Activated effector memory CD4-positive, alpha-beta T cell treated with Interleukin-2 at 50 U/mL for 16 hours (primary cell): ENCODE data around the gene OPCML.

Experiments used
- DNase-seq: peaks from one replicate; pipeline ENCODE4 v3.0.0-alpha.2; 2020

The OPCML gene

GRCh38 chr11:133501643-133502539 is 30.4 kb downstream of the OPCML start:
- no peak for DNase-seq

- no peak for DNase-seq
These were observed 31.4 kb downstream of the OPCML start for GRCh38 chr11:133500936-133501335.

GRCh38 chr11:133500435-133500834 is 31.9 kb downstream of the OPCML start:
- no peak for DNase-seq

GRCh38 chr11:133498969-133499368 is 33.3 kb downstream of the OPCML start:
- DNase-seq: no peak

GRCh38 chr11:133497477-133498140 is 34.7 kb downstream of the OPCML start:
- no peak for DNase-seq

- no peak for DNase-seq
These were observed 39.4 kb downstream of the OPCML start for GRCh38 chr11:133492895-133493294.

- no peak for DNase-seq
These were observed 40.5 kb downstream of the OPCML start for GRCh38 chr11:133491680-133492383.

- no peak for DNase-seq
These were observed 51.6 kb downstream of the OPCML start for GRCh38 chr11:133480722-133481121.

GRCh38 chr11:133479209-133479608 is 53.1 kb downstream of the OPCML start:
- DNase-seq: no peak

- no peak for DNase-seq
These were observed 55.1 kb downstream of the OPCML start for GRCh38 chr11:133477251-133477625.

- DNase-seq: no peak
These were observed 55.6 kb downstream of the OPCML start for GRCh38 chr11:133476570-133477250.

- no peak for DNase-seq
These were observed 57.8 kb downstream of the OPCML start for GRCh38 chr11:133474461-133474860.

GRCh38 chr11:133467686-133468085 is 64.6 kb downstream of the OPCML start:
- no peak for DNase-seq

GRCh38 chr11:133443206-133443747 is 89.0 kb downstream of the OPCML start:
- no peak for DNase-seq

- no peak for DNase-seq
These were observed 90.2 kb downstream of the OPCML start for GRCh38 chr11:133441964-133442660.

GRCh38 chr11:133425992-133426391 is 106.3 kb downstream of the OPCML start:
- DNase-seq: no peak

- DNase-seq: no peak
These were observed 107.1 kb downstream of the OPCML start for GRCh38 chr11:133425245-133425644.

- DNase-seq: no peak
These were observed 114.1 kb downstream of the OPCML start for GRCh38 chr11:133418218-133418617.

GRCh38 chr11:133414506-133414905 is 117.8 kb downstream of the OPCML start:
- DNase-seq: no peak

- no peak for DNase-seq
These were observed 118.6 kb downstream of the OPCML start for GRCh38 chr11:133413703-133414102.

GRCh38 chr11:133409799-133410198 is 122.5 kb downstream of the OPCML start:
- no peak for DNase-seq

GRCh38 chr11:133408936-133409335 is 123.4 kb downstream of the OPCML start:
- no peak for DNase-seq
